Gastroesophageal sphincter (tissue), 4 donors: ENCODE measurements around the gene SDK1. TPM values are rescaled to one million over a fixed set of nuclear protein-coding genes. Genes with fewer than 3 reads are reported as not detected.

ENCODE experiments used
- ATAC-seq: fragments of 150-250 bp; one replicate; pipeline ENCODE4 v1.9.1; 2016; ENCODE audit warnings: mild to moderate bottlenecking, moderate library complexity
- H3K27ac ChIP-seq, 4 donors: fragments of 200-600 bp; sonication (generic) in 3 of 4; 1 replicate in 3 of 4; 2 replicates in 1 of 4; pipeline ENCODE4 v1.5.1; 2016 to 2019
- H3K27me3 ChIP-seq: fragments of 200-600 bp; sonication (generic); one replicate; pipeline ENCODE4 v1.5.1; 2019
- H3K36me3 ChIP-seq, 2 donors: fragments of 200-600 bp; sonication (generic); one replicate each; pipeline ENCODE4 v1.5.1; 2019; ENCODE audit warnings: control low read depth in 1 of 2
- H3K4me1 ChIP-seq, 3 donors: fragments of 200-600 bp; sonication (generic); 1 replicate in 2 of 3; 2 replicates in 1 of 3; pipeline ENCODE4 v1.5.1; 2016 to 2019; ENCODE audit warnings: control low read depth in 2 of 3
- H3K4me3 ChIP-seq, 2 donors: fragments of 200-600 bp; sonication (generic); one replicate each; pipeline ENCODE4 v1.5.1; 2019; ENCODE audit warnings: mild to moderate bottlenecking in 1 of 2, moderate library complexity in 1 of 2
- H3K9me3 ChIP-seq, 3 donors: fragments of 200-600 bp; sonication (generic); one replicate each; pipeline ENCODE4 v1.5.1; 2017 to 2019; ENCODE audit warnings: control low read depth in 2 of 3
- CTCF ChIP-seq, 4 experiments: fragments of 200-600 bp in 2 of 4; fragments of 450-650 bp in 2 of 4; sonication (generic) in 1 of 4; IDR thresholded peaks; one replicate each; pipeline ENCODE4 v1.5.1; 2017 to 2019; ENCODE audit warnings: antibody characterized with exemption in 4 of 4, mild to moderate bottlenecking in 2 of 4, moderate library complexity in 2 of 4
- EP300 ChIP-seq: sonication (generic); formaldehyde crosslinking; IDR thresholded peaks from one replicate; pipeline ENCODE4 v1.6.1; 2017; ENCODE audit warnings: antibody characterized with exemption, mild to moderate bottlenecking
- POLR2A ChIP-seq, 2 donors: fragments of 450-650 bp; IDR thresholded peaks; one replicate each; pipeline ENCODE4 v1.6.1; 2017; ENCODE audit warnings: antibody characterized with exemption in 2 of 2, mild to moderate bottlenecking in 2 of 2, moderate library complexity in 1 of 2
- POLR2AphosphoS5 ChIP-seq: sonication (generic); formaldehyde crosslinking; IDR thresholded peaks from one replicate; pipeline ENCODE4 v1.6.1; 2017; ENCODE audit warnings: antibody characterized with exemption
- WGBS, 2 donors: methylation state at CpG; one replicate each; pipeline ENCODE4 v1.1.5; 2018; ENCODE audit warnings: low coverage in 1 of 2; 5-methylcytosine and 5-hydroxymethylcytosine counted together
- total RNA-seq, 4 donors: library from RNA; depleted of rRNA; stranded (reverse); fragments of >200 nt; gene quantifications; one replicate each; pipeline ENCODE4 v1.1.0, GENCODE V29; 2016

The SDK1 gene
- total RNA-seq, 4 donors from 2014 or later, result 6.1 to 13.6 (median 8.7) TPM

- no peak overlapping the region for H3K27ac ChIP-seq
- peaks cover 61% of the 10 kb centered on the region for H3K27me3 ChIP-seq
Measured at GRCh38 chr7:4269086-4269485, 968.0 kb downstream of the SDK1 start.

GRCh38 chr7:4269746-4270145, 968.7 kb downstream of the SDK1 start:
- TF ChIP-seq EP300 (no peak), CTCF (IDR thresholded peaks at IDR 0.05) (no peak), POLR2A (IDR thresholded peaks at IDR 0.05) (no peak), POLR2AphosphoS5 (no peak)
- peaks cover 0 to 14% (median 0%) of the 10 kb centered on the region in 3 donors for H3K9me3 ChIP-seq
- WGBS, 2 donors, result 90% methylated on average over 4 of the region's 11 CpGs; no CpG with 5 or more reads in 1 of the 2 donors
- H3K36me3 ChIP-seq, result no peaks in the 10 kb centered on the region
- ATAC-seq, result no peak
- peaks cover 58% of the 10 kb centered on the region for H3K27me3 ChIP-seq
- no peak overlapping the region for H3K4me3 ChIP-seq
- no peak overlapping the region for H3K27ac ChIP-seq
- H3K4me1 ChIP-seq, result no peaks in the 10 kb centered on the region

More at GRCh38 chr7:4269086-4269485, 968.0 kb downstream of the SDK1 start:
- no peak overlapping the region for H3K4me3 ChIP-seq
- ATAC-seq, result no peak
- TF ChIP-seq CTCF (IDR thresholded peaks at IDR 0.05) (no peak), POLR2AphosphoS5 (no peak), EP300 (no peak), POLR2A (IDR thresholded peaks at IDR 0.05) (no peak)
- peaks cover 0 to 8% (median 0%) of the 10 kb centered on the region in 3 donors for H3K9me3 ChIP-seq
- 88 to 97% methylated on average over 2 to 4 of the region's 9 CpGs for WGBS, 2 donors
- H3K36me3 ChIP-seq, result no peaks in the 10 kb centered on the region
- no peaks in the 10 kb centered on the region for H3K4me1 ChIP-seq

- H3K27ac ChIP-seq, result no peak overlapping the region
- peaks cover 0 to 19% (median 0%) of the 10 kb centered on the region in 3 donors for H3K9me3 ChIP-seq
- H3K4me1 ChIP-seq, result no peaks in the 10 kb centered on the region
- no peak for ATAC-seq
- no peak for TF ChIP-seq POLR2A (IDR thresholded peaks at IDR 0.05)
- no peak for TF ChIP-seq EP300
- TF ChIP-seq CTCF (IDR thresholded peaks at IDR 0.05), result no peak
- no peak for TF ChIP-seq POLR2AphosphoS5
- no peak overlapping the region for H3K4me3 ChIP-seq
- 76% methylated on average over 3 of the region's 12 CpGs; no CpG with 5 or more reads in 1 of the 2 donors for WGBS, 2 donors
- no peaks in the 10 kb centered on the region for H3K36me3 ChIP-seq
- H3K27me3 ChIP-seq, result peaks cover 53% of the 10 kb centered on the region
Measured at GRCh38 chr7:4270268-4270667, 969.2 kb downstream of the SDK1 start.

- H3K9me3 ChIP-seq, result peaks cover 0 to 19% (median 0%) of the 10 kb centered on the region in 3 donors
- TF ChIP-seq POLR2A (IDR thresholded peaks at IDR 0.05), result no peak
- no peak for TF ChIP-seq POLR2AphosphoS5
- TF ChIP-seq EP300, result no peak
- no peak for TF ChIP-seq CTCF (IDR thresholded peaks at IDR 0.05)
- H3K27me3 ChIP-seq, result peaks cover 49% of the 10 kb centered on the region
- H3K36me3 ChIP-seq, result no peaks in the 10 kb centered on the region
- no peaks in the 10 kb centered on the region for H3K4me1 ChIP-seq
- no peak overlapping the region for H3K27ac ChIP-seq
- H3K4me3 ChIP-seq, result no peak overlapping the region
- 92% methylated on average over 4 to 6 of the region's 13 CpGs for WGBS, 2 donors
- ATAC-seq, result no peak
Measured at GRCh38 chr7:4270941-4271715, 970.1 kb downstream of the SDK1 start.

GRCh38 chr7:4271716-4272015, 970.6 kb downstream of the SDK1 start:
- H3K4me3 ChIP-seq, result no peak overlapping the region
- ATAC-seq, result no peak
- no peaks in the 10 kb centered on the region for H3K4me1 ChIP-seq
- peaks cover 0 to 19% (median 0%) of the 10 kb centered on the region in 3 donors for H3K9me3 ChIP-seq
- no peaks in the 10 kb centered on the region for H3K36me3 ChIP-seq
- H3K27me3 ChIP-seq, result peaks cover 44% of the 10 kb centered on the region
- 67 to 100% methylated on average over 1 to 2 of the region's 10 CpGs for WGBS, 2 donors
- no peak for TF ChIP-seq POLR2AphosphoS5
- TF ChIP-seq EP300, result no peak
- TF ChIP-seq POLR2A (IDR thresholded peaks at IDR 0.05), result no peak
- TF ChIP-seq CTCF (IDR thresholded peaks at IDR 0.05), result no peak
- no peak overlapping the region for H3K27ac ChIP-seq
